HTR-8/SVneo (cell line): Measurements from ENCODE around the gene SDSL.

ENCODE experiments used
- DNase-seq: peaks from one replicate; pipeline ENCODE4 v3.0.0; 2011; ENCODE audit warnings: low spot score, mixed read lengths; ENCODE audit not compliant: insufficient read length
- FAIRE-seq: peaks from 2 replicates; lab custom pipeline; 2011; peaks lifted over from hg19 to GRCh38; lab: Jason Lieb, UNC

SDSL gene

GRCh38 chr12:113465808-113466453 lies 43.8 kb downstream of the SDSL start:
- no peak for FAIRE-seq
- no peak for DNase-seq

- DNase-seq, result no peak
- FAIRE-seq, result no peak
Measured at GRCh38 chr12:113466454-113467141, 44.4 kb downstream of the SDSL start.

- no peak for DNase-seq
- no peak for FAIRE-seq
Measured at GRCh38 chr12:113467142-113467501, 44.9 kb downstream of the SDSL start.

DNA sequence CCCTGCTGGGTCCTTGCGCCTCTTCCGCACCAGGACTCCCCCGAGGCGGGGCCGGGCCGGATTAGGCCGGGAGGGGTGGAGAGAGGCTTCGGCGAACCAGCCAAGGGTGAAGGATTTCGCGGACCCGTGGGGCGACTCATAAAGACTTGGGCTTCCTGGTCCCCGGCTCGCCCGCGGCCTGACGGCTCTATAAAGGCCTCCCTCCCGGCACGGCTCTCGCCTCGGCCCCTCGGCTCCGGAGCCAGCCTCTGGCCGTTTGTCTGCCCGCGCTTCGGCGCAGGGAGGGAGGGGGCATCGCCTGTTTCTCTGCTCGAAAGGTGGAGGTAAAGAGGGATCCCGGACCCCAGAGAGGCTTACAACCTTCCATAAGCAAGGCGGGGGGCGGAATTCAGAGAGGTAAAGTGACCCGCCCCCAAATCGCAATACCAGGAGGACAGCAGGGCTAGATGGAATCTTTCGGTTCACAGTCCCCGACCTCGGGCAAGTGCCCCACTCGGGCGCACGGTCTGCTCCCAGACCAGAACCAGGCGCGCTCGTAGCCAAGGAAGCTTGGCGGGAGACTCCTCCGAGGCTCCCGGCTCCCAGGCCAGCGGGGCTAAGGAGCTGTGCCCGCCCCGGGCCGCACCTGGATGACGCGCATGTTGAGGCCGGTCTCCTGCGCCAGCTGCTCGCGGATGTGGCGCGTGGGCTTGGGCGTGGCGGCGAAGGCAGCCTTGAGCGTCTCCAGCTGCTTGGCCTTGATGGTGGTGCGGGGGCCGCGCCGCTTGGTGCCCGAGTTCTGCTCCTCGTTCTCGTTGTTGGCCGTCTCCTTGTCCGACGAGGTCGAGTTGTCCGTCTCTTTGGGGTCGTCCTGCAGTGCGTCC lies 45.6 kb downstream of the SDSL start:
- DNase-seq (no peak), FAIRE-seq (no peak)

DNA sequence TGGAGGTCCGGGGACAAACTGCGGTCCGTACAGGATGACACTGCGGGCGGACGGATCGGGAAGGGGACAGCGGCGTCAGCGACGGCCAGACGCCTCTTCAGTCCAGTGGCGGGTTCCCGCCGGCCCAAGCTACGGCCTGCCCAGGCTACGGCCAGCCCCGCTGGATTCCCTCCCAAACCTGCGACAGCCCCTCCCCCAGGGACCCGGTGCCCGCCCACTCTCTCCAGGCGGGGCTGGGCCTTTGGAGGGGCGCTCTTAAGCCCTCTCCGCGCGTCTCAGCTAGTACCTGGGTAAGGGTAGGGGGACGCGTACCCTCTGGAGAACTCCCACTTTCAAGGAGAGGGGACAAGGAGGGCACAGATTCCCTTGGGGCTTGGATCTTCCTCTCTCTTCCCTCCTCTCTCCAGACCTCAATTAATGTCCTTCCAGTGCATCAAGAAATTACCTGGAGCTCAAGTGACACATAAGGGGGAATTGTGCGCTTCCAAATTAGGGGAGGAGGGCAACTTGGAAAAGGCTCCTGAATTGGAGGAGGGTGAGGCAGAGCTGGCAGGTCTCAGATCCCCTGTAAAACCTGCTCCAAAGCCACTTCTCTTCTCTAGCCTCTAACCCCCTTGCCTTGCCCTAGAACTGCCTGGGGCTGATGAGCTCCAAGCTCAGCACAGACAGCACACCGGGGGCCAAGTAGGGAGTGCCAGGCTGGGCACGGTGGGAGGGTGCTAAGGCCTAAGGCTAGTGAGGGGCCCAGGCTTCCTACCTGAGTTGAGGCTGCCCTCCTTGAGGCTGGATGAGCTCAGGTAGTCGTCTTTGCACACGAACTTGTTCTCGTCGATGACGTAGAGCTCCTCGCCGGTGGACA lies 46.4 kb downstream of the SDSL start:
- no peak for FAIRE-seq
- DNase-seq, result no peak

GRCh38 chr12:113469224-113469948 lies 47.2 kb downstream of the SDSL start:
- FAIRE-seq (no peak), DNase-seq (no peak)

- no peak for FAIRE-seq
Measured at GRCh38 chr12:113469949-113470743, 48.0 kb downstream of the SDSL start.

GRCh38 chr12:113470871-113471618 lies 48.9 kb downstream of the SDSL start:
- FAIRE-seq, result no peak
- no peak for DNase-seq

More at GRCh38 chr12:113469949-113470743, 48.0 kb downstream of the SDSL start:
- DNase-seq, result no peak

GRCh38 chr12:113471619-113472171 lies 49.5 kb downstream of the SDSL start, which contains the start of gene LHX5:
Gene LHX5, minus strand, starts transcription at chr12:113471871. Its CDS starts 373 bp downstream, at chr12:113471498.
- FAIRE-seq (no peak), DNase-seq (no peak)

DNA sequence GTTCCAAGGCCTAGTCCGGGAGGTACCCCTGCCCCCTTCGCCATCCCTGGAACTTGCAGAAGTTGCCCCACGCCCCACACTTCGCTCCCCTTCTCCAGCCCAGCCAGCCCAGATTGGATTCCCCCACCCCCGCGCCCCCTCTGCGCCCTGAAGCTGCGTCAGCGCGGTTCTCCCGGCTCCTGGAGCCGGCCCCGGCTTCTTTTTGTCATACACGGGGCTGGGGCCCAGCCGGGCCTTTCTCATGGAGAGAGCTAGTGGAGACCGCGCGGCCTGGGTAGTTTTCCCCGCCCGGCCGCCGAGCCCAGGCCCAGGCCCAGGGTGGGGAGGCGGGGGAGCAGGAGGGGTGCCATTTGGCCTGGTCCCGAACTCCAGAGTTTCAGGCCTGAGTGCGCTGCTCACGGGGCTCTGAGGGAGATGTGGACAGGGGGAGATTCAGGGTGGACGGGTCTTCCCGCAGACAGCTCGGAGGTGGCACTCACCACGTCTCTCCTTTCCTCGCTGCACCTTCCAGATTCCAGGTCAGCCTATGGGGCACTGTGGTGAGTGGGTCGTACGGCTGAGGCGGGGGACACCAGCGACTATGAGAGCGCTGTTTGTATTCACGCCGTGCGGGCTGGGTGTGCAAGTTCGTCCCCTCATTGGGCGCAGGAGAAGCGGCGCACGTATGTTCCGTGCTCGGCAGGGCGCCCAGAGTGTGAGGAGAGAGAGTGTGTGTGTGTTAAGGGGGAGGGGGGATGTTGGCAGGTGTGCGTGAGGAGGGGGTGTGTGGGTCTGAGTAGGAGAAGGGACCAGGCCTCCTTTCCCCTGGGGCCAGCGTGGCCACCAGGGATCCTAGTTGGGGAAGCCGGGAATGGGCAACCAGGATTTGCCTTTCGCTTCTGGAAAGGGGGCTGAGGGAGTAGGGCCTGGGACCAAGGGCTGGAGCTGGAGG lies 50.3 kb downstream of the SDSL start:
- no peak for DNase-seq
- no peak for FAIRE-seq

DNA sequence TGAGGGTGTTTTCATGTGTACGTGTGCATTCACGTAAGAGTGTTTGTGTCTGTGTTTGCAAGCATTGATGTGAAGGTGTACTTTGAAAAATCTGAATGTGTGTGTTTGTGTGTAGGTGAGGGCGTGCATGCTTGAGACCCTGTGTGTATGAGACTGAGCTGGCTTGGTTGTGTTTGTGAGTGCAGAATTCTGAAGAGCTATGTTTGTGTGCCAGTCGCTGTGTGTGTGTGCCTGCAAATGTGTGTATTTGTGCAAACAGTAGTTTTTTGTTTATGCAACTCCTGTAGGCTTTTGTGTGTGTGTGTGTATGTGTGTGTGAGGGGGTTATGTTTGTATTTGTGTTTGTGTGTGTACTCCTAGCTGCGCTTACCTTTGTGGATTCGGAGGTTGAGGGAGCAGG lies 51.2 kb downstream of the SDSL start:
- FAIRE-seq, result peak; percentile 26

DNA sequence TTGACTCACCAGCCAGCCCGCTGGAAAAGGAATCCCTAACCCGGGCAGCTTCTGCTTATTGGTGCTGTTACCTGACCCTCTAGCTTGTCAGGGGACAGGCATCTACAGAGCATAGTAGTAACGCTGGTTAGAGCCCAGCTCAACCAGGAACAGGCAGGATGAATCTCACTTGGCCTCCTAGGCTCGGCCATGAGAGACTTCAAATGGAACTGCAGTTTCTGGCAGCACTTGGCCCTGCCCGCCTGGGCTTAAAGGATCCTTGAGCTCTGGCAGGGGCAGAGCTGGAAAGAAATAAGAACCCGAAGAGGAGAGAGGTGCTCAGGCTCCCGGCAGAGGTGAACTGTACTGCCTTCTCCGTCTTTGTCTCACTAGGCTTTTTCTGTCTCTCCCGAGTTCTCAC lies 51.8 kb downstream of the SDSL start:
- no peak for DNase-seq
- no peak for FAIRE-seq

More for the DNA sequence above, 51.2 kb downstream of the SDSL start:
- DNase-seq, result no peak

DNA sequence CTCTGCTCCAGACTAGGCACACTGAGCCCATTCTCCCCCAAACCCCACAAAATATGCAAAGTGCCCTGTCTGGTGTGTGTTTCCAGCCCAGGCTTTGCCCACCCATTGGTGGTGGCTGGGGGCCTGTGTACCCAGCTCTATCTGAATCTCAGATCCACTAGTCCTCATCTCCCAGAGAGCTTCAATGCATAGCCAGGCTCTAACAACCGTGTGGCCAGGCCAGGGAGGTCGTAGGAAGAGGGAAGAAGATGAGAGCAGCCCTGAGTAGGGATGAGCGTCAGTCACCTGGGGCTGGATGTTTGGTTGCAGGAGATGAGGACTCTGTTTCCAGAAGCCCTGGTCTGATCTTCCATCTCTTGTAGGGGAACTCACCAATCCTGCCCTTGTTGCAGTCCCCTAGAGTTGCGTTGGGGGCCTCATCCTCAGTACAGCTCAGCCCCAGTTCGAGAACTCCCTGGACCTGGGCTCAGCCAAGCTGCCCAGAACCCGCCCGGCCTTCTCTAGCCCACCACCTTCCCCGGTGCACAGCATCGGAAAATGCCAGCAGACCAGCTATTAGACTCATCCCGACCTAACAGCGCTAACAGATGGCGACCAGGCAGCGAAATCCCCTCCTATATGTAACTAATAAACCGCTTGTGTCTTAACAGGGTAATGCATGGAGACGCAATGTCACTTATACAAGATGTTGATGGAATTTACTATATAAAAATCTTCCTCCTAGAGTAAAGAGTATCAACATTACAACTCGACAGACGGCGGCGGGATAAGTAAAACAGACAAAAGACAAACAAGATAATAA lies 52.7 kb downstream of the SDSL start:
- FAIRE-seq, result no peak

DNA sequence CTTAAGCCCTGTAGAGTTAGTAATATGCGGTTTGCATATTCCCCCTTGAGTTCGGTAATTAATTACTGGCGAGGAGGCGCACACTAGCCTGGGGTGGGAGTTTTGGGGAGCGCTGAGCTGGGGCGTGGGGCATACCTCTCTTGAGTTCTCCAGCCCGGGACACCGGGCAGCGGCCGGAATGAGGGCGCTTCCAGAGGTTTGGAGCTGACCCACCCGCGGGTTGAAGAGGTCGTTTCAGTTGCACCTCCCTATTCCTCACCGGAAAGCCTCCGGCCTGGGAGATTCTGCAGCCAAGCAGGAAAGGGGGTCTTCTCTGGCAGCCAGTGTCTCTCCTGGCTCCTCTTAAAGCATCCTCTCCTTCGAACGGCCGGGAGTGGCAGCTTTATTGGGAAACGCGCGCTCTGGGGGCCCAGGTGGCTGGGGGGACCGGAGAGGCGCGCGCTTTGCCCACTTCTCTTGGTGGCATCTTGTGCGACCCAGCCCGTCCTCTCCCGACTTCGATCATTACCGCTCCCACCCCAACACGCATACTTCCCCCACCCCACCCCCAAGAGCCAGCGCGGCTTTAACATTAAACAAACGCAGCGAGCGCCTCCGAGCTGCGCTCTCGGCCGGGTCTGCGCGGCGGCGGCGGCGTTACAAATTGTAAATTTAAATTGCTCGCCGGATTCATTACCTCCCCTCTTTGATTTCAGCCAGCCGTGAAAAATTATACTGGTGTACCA lies 53.4 kb downstream of the SDSL start:
- no peak for DNase-seq
- FAIRE-seq, result no peak

More for the DNA sequence above, 52.7 kb downstream of the SDSL start:
- no peak for DNase-seq
